K562 (cell line): ENCODE data around the gene KNSTRN. TPM values are rescaled to one million over a fixed set of nuclear protein-coding genes. Genes with fewer than 3 reads are reported as not detected.
A peak's percentile ranks its signal among the peaks of the same experiment; 100 is the strongest.

Source experiments
- ATAC-seq: fragments of 200-7000 bp; cut with Tn5 transposase; 3 replicates; pipeline ENCODE4 v1.9.1; 2020; ENCODE audit warnings: moderate library complexity
- BruUV-seq: library from RNA; stranded (reverse); fragments of 400-500 nt; replicated peaks from 2 replicates; lab custom pipeline; 2021; lab: Mats Ljungman, UMichigan
- CTCF ChIA-PET: fragments of 300-600 bp; formaldehyde crosslinking; extraction: SDS; loops from one replicate; lab custom pipeline; 2021; ENCODE audit warnings: low intra/inter-chr PET ratio; lab: Yijun Ruan, JAX
- POLR2A ChIA-PET: fragments of 300-600, 350-650 bp; sonication (Branson Sonifier 250); formaldehyde crosslinking; extraction: SDS; loops from one replicate; lab custom pipeline; 2021; ENCODE audit warnings: antibody characterized with exemption, inconsistent platforms; lab: Yijun Ruan, JAX
- DNase-seq, 4 experiments: peaks; one replicate each; pipeline versions ENCODE4 v3.0.0 to v3.0.0-alpha.2; 2011 to 2018; ENCODE audit warnings: low spot score in 3 of 4, mixed read lengths in 3 of 4; ENCODE audit errors: extremely low read depth in 1 of 4
- FAIRE-seq: peaks from 2 replicates; lab custom pipeline; 2011; peaks lifted over from hg19 to GRCh38; lab: Jason Lieb, UNC
- H2AFZ ChIP-seq: 2 replicates; pipeline ENCODE4 v1.6.0; 2011; ENCODE audit warnings: low read depth, low read length, control low read depth, inconsistent platforms
- H3K27ac ChIP-seq: fragments of 200-600 bp; 3 replicates; pipeline ENCODE4 v1.8.0; 2011; ENCODE audit warnings: low read depth, mild to moderate bottlenecking, control low read depth, inconsistent platforms, low read length, moderate library complexity, mixed read lengths; ENCODE audit errors: extremely low read depth
- H3K27me3 ChIP-seq, 2 experiments: fragments of 300-600 bp in 1 of 2; 2 replicates in 1 of 2; 3 replicates in 1 of 2; pipeline versions ENCODE4 v1.6.0 to v1.8.0; 2011; ENCODE audit warnings: inconsistent platforms in 2 of 2, low read length in 2 of 2, mild to moderate bottlenecking in 1 of 2, mixed read lengths in 1 of 2, moderate library complexity in 1 of 2; ENCODE audit not compliant: control insufficient read depth in 2 of 2, insufficient read depth in 2 of 2
- H3K36me3 ChIP-seq: fragments of 300-600 bp; 3 replicates; pipeline ENCODE4 v1.8.0; 2011; ENCODE audit warnings: mild to moderate bottlenecking, low read length, inconsistent platforms; ENCODE audit not compliant: control insufficient read depth, insufficient read depth
- H3K4me1 ChIP-seq, 2 experiments: fragments of 200-600 bp in 1 of 2; replicated peaks in 1 of 2; 2 replicates in 1 of 2; 3 replicates in 1 of 2; pipeline versions ENCODE4 v1.5.1 to v1.8.0; 2011; ENCODE audit warnings: inconsistent platforms in 2 of 2, low read length in 2 of 2, mild to moderate bottlenecking in 1 of 2, mixed read lengths in 1 of 2, moderate library complexity in 1 of 2; ENCODE audit not compliant: control insufficient read depth in 2 of 2, insufficient read depth in 2 of 2
- H3K4me2 ChIP-seq: 2 replicates; pipeline ENCODE4 v1.6.1; 2011; ENCODE audit warnings: low read length, control low read depth, inconsistent platforms, mixed read lengths; ENCODE audit not compliant: insufficient read depth
- H3K4me3 ChIP-seq: fragments of 200-600 bp; sonication (generic), shearing (Covaris generic); 2 replicates; pipeline ENCODE4 v1.5.1; 2016; ENCODE audit warnings: control low read depth, inconsistent platforms
- H3K79me2 ChIP-seq: fragments of 200-600 bp; 3 replicates; pipeline ENCODE4 v1.8.0; 2011; ENCODE audit warnings: low read length, inconsistent platforms; ENCODE audit not compliant: control insufficient read depth, insufficient read depth
- H3K9ac ChIP-seq, 2 experiments: 2 replicates each; pipeline versions ENCODE4 v1.6.0 to v1.6.1; 2011; ENCODE audit warnings: low read depth in 2 of 2, low read length in 2 of 2, control low read depth in 1 of 2, inconsistent platforms in 1 of 2, mild to moderate bottlenecking in 1 of 2, mixed read lengths in 1 of 2; ENCODE audit not compliant: insufficient read depth in 1 of 2
- H3K9me1 ChIP-seq: one replicate; pipeline ENCODE4 v1.6.0; 2011; ENCODE audit warnings: inconsistent platforms, mild to moderate bottlenecking, low read length, moderate library complexity; ENCODE audit not compliant: control insufficient read depth, insufficient read depth
- H3K9me3 ChIP-seq: replicated peaks from 2 replicates; pipeline ENCODE4 v1.5.1; 2011; ENCODE audit warnings: low read depth, low read length, inconsistent platforms; ENCODE audit not compliant: control insufficient read depth, insufficient read depth
- H4K20me1 ChIP-seq: replicated peaks from 2 replicates; pipeline ENCODE4 v1.6.1; 2011; ENCODE audit warnings: low read length, inconsistent platforms, mixed read lengths; ENCODE audit not compliant: control insufficient read depth, insufficient read depth
- ATF7 ChIP-seq: fragments of 450-650 bp; IDR thresholded peaks from 2 replicates; pipeline ENCODE4 v1.7.1; 2014; ENCODE audit warnings: mild to moderate bottlenecking, moderate library complexity
- CC2D1A ChIP-seq: fragments of 450-650 bp; IDR thresholded peaks from 2 replicates; pipeline ENCODE4 v1.6.1; 2017; ENCODE audit warnings: mild to moderate bottlenecking
- JUN ChIP-seq, 2 experiments: sonication (generic) in 1 of 2; formaldehyde crosslinking in 1 of 2; IDR thresholded peaks; 2 replicates each; pipeline versions ENCODE4 v1.6.1 to v1.8.0; 2012 to 2022; ENCODE audit warnings: borderline replicate concordance in 2 of 2, mild to moderate bottlenecking in 2 of 2, improper control_type of control experiment in 1 of 2, low read depth in 1 of 2, low read length in 1 of 2, missing genetic modification reagents in 1 of 2
- NONO ChIP-seq, 2 experiments: fragments of 200-400 bp in 1 of 2; fragments of 450-650 bp in 1 of 2; formaldehyde crosslinking in 1 of 2; IDR thresholded peaks; 2 replicates each; pipeline ENCODE4 v1.6.1; 2017; ENCODE audit warnings: low read depth in 2 of 2, mild to moderate bottlenecking in 2 of 2, moderate library complexity in 2 of 2, low read length in 1 of 2
- PTTG1 ChIP-seq: fragments of 450-650 bp; IDR thresholded peaks from 2 replicates; pipeline ENCODE4 v1.6.1; 2016; ENCODE audit warnings: low read depth, mild to moderate bottlenecking, missing genetic modification characterization, missing compliant biosample characterization
- U2AF1 ChIP-seq: fragments of 200-400 bp; formaldehyde crosslinking; optimal IDR thresholded peaks from 2 replicates; pipeline ENCODE3; 2017; ENCODE audit warnings: mild to moderate bottlenecking, low read depth, low read length, moderate library complexity
- U2AF2 ChIP-seq: fragments of 200-400 bp; formaldehyde crosslinking; optimal IDR thresholded peaks from 2 replicates; pipeline ENCODE3; 2017; ENCODE audit warnings: low read depth, mild to moderate bottlenecking, low read length
- WGBS: fragments of 100-300 bp; shearing (Covaris generic); methylation state at CpG from one replicate; pipeline ENCODE4 v1.1.6; 2016; ENCODE audit warnings: low coverage, mixed read lengths; ENCODE audit not compliant: insufficient coverage; ENCODE audit errors: missing lambda C conversion rate; 5-methylcytosine and 5-hydroxymethylcytosine counted together
- in situ Hi-C: fragments of 300-500 bp; cut with MboI; formaldehyde crosslinking; loops from 4 replicates; pipeline ENCODE4 v1.15.0; 2018; ENCODE audit warnings: inconsistent platforms, mixed read lengths
- intact Hi-C: fragments of 100-400 bp; cut with micrococcal nuclease; formaldehyde crosslinking; loops from 2 replicates; pipeline ENCODE4 v1.14.2; 2022
- polyA plus RNA-seq, 8 experiments: library from polyadenylated mRNA; depleted of rRNA in 4 of 8; stranded (reverse) in 5 of 8; unstranded in 3 of 8; fragments of >200 nt; fragmentation: Nextera tagmentation in 2 of 8; fragmentation: Illumina TruSeq in 1 of 8; extraction: Ambion mirVana in 2 of 8; extraction: Trizol in 1 of 8; gene quantifications; 2 replicates each; pipeline versions ENCODE4 v1.2.1 to v1.2.3, GENCODE V29; 2011 to 2014; ENCODE audit warnings: inconsistent platforms in 1 of 8, missing spikeins in 1 of 8
- total RNA-seq, 7 experiments: library from RNA; depleted of rRNA in 6 of 7; stranded (reverse); fragments of >200 nt in 6 of 7; fragmentation: Illumina TruSeq in 2 of 7; extraction: Trizol in 2 of 7; gene quantifications; 2 replicates each; pipeline versions ENCODE4 v1.2.1 to v1.2.3, GENCODE V29; 2011 to 2021; ENCODE audit warnings: low replicate concordance in 1 of 7
- TF ChIP-seq, protein P1 (sequence below): fragments of 250-450 bp; sonication (Bioruptor Pico); IDR thresholded peaks from 2 replicates; pipeline ENCODE4 v1.4.0; 2020
- TF ChIP-seq, protein P2 (sequence below), 2 experiments: fragments of 150-350 bp in 1 of 2; IDR thresholded peaks; 2 replicates each; pipeline ENCODE4 v1.6.1; 2012 to 2016; ENCODE audit warnings: low read depth in 2 of 2, low read length in 2 of 2, mild to moderate bottlenecking in 1 of 2, moderate library complexity in 1 of 2
- TF ChIP-seq, protein P3 (sequence below), 2 experiments: fragments of 200-800 bp in 1 of 2; sonication (Bioruptor generic) in 1 of 2; sonication (generic) in 1 of 2; formaldehyde crosslinking in 1 of 2; IDR thresholded peaks in 1 of 2; conservative IDR thresholded peaks in 1 of 2; 2 replicates each; pipeline versions ENCODE4 v1.5.0 to v1.6.1; 2016 to 2020; ENCODE audit warnings: missing compliant biosample characterization in 1 of 2, missing genetic modification characterization in 1 of 2, missing genetic modification reagents in 1 of 2

Gene KNSTRN
- total and polyA plus RNA-seq, 9 of the 15 experiments (the other 6 are each of a cell fraction or from before 2014, with no cell fraction given): 48.7 to 88.2 (median 66.3) TPM

DNA sequence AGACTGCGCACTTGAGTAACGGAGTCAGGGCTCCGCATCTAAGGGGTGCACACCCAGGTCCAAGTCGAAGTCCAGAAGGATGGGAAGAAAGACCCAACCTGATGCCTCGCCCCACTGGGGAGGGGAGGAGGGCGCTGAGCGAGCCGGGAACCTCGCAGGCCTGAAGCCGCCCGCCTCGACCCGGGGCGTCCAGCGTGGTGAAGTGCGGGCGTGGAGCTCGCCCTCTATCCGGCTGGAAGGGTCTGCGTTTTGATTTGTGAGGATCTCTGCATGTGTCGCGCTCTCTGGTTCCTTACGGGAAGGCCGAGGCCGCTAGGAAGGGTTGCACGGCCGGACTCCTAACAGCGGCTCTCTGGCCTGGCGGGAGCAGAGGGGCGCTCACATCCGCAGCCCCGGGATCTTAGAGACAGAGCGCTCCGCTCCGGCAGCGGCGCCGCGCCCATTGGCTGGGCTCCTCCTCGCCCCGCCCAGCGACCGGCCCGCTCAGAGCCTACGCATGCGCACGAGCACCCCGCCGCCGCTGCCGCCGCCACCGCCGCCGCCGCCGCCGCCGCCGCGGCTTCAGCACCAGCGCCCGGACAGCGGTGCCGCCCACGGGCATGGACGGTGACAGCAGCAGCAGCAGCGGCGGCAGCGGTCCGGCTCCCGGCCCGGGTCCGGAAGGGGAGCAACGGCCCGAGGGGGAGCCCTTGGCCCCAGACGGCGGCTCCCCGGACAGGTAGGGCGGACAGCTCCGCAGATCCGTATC lies 24.6 kb upstream of the KNSTRN start, which contains the start of gene DISP2:
DISP2 (plus strand) TSS at position 497 of the 748 bp plus-strand sequence; CDS start at position 600, 103 bp downstream.
- intact Hi-C loops (loop anchor here (5.0 kb wide), 1 partner anchor 64 kb away; no protein-coding TSS in a partner anchor), in situ Hi-C loops (no loop called here)
- peak; percentile 89 to 100 (median 100) for DNase-seq
- Histone ChIP-seq H3K79me2 (no peaks in the 10 kb centered on the region), H3K4me2 (peak within 1 kb of the TSS; percentile 84), H3K27ac (no peak within 1 kb of the TSS), H3K4me3 (peak within 1 kb of the TSS; percentile 53), H2AFZ (peak within 1 kb of the TSS; percentile 93), H3K27me3 (peaks cover 0 to 9% of the 10 kb centered on the region in 2 experiments; a peak in 1 of 5 replicates), H3K36me3 (no peaks in the 10 kb centered on the region), H3K9ac (peak within 1 kb of the TSS in 1 of 2 experiments; percentile 79; a peak in 2 of 4 replicates), H3K4me1 (peaks cover 9 to 26% of the 10 kb centered on the region in 2 experiments; a peak in 4 of 5 replicates), H4K20me1 (no peaks in the 10 kb centered on the region), H3K9me3 (no peaks in the 10 kb centered on the region), H3K9me1 (no peaks in the 10 kb centered on the region)
- 3% methylated on average over 37 of the region's 82 CpGs for WGBS
- ChIA-PET CTCF (interaction anchor here (1.4 kb wide), 1 partner anchor 10 kb away, joined by 4 read pairs; no protein-coding TSS in a partner anchor), POLR2A (interaction anchor here (0.6 to 1.7 kb wide), 6 partner anchors 12 to 62 kb away, joined by 3 to 7 read pairs (median 4); partner anchors contain the start of gene KNSTRN)
- no peak for FAIRE-seq
- ATAC-seq: peak; percentile 89
- no TSS peak for BruUV-seq
- TF ChIP-seq, protein P1, sequence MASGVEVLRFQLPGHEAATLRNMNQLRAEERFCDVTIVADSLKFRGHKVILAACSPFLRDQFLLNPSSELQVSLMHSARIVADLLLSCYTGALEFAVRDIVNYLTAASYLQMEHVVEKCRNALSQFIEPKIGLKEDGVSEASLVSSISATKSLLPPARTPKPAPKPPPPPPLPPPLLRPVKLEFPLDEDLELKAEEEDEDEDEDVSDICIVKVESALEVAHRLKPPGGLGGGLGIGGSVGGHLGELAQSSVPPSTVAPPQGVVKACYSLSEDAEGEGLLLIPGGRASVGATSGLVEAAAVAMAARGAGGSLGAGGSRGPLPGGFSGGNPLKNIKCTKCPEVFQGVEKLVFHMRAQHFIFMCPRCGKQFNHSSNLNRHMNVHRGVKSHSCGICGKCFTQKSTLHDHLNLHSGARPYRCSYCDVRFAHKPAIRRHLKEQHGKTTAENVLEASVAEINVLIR (CRISPR knock-in tag): no peak
- no peak; the same call in 1 of the 2 replicates for TF ChIP-seq ATF7
- no peak for TF ChIP-seq U2AF2
- TF ChIP-seq U2AF1: no peak
- no peak for TF ChIP-seq PTTG1 (tag)
- no peak for TF ChIP-seq JUN (IDR thresholded peaks at IDR 0.05; ENCODE audit: borderline replicate concordance, low read depth, low read length)
- TF ChIP-seq JUN (CRISPR knock-in tag; IDR thresholded peaks at IDR 0.05; ENCODE audit: borderline replicate concordance): no peak
- no peak for TF ChIP-seq CC2D1A
- TF ChIP-seq, protein P2, sequence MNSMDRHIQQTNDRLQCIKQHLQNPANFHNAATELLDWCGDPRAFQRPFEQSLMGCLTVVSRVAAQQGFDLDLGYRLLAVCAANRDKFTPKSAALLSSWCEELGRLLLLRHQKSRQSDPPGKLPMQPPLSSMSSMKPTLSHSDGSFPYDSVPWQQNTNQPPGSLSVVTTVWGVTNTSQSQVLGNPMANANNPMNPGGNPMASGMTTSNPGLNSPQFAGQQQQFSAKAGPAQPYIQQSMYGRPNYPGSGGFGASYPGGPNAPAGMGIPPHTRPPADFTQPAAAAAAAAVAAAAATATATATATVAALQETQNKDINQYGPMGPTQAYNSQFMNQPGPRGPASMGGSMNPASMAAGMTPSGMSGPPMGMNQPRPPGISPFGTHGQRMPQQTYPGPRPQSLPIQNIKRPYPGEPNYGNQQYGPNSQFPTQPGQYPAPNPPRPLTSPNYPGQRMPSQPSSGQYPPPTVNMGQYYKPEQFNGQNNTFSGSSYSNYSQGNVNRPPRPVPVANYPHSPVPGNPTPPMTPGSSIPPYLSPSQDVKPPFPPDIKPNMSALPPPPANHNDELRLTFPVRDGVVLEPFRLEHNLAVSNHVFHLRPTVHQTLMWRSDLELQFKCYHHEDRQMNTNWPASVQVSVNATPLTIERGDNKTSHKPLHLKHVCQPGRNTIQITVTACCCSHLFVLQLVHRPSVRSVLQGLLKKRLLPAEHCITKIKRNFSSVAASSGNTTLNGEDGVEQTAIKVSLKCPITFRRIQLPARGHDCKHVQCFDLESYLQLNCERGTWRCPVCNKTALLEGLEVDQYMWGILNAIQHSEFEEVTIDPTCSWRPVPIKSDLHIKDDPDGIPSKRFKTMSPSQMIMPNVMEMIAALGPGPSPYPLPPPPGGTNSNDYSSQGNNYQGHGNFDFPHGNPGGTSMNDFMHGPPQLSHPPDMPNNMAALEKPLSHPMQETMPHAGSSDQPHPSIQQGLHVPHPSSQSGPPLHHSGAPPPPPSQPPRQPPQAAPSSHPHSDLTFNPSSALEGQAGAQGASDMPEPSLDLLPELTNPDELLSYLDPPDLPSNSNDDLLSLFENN (IDR thresholded peaks at IDR 0.05; ENCODE audit: low read depth in 2 of 2, low read length in 2 of 2): no peak
- TF ChIP-seq, protein P3, sequence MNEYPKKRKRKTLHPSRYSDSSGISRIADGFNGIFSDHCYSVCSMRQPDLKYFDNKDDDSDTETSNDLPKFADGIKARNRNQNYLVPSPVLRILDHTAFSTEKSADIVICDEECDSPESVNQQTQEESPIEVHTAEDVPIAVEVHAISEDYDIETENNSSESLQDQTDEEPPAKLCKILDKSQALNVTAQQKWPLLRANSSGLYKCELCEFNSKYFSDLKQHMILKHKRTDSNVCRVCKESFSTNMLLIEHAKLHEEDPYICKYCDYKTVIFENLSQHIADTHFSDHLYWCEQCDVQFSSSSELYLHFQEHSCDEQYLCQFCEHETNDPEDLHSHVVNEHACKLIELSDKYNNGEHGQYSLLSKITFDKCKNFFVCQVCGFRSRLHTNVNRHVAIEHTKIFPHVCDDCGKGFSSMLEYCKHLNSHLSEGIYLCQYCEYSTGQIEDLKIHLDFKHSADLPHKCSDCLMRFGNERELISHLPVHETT (CRISPR knock-in tag; conservative IDR thresholded peaks at IDR 0.05 in 1 of 2, IDR thresholded peaks at IDR 0.05 in 1 of 2): peak in 1 of 2 experiments; percentile 59; a peak in 1 of 4 replicates
- TF ChIP-seq NONO (IDR thresholded peaks at IDR 0.05; ENCODE audit: low read depth in 2 of 2, low read length in 1 of 2): peak in 1 of 2 experiments; percentile 55; a peak in 1 of 4 replicates
